ENCODE results near the gene ARHGAP44.

The ARHGAP44 gene

DNA sequence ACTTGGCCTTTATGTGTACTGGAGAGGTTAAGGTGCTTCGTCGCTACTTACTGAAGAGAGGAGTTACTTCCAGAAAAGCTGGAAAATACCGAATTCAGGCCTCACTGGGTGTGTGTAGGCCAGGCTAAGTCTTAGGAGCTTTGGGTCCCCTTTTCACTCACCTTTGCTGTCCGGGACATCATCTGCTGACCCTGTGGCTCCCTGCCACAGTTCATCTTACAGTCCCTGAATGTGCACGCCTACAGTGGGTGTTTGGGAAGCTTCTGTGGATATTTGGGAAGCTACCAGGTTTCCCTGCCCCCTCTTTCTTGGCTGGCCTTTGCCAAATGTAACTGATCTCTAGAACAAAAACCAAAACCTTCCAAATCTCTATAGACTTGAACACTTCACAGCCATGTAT, 177.1 kb downstream of the ARHGAP44 start:
- Histone ChIP-seq H3K27me3 (ENCODE audit: insufficient read depth, low read length, poor library complexity, severe bottlenecking) (no peaks in the 10 kb centered on the region), H2AFZ (ENCODE audit: low read length) (no peak overlapping the region), H3K79me2 (ENCODE audit: insufficient read depth, low read length) (no peaks in the 10 kb centered on the region), H3K4me1 (ENCODE audit: insufficient read depth, low read length, poor library complexity, severe bottlenecking) (no peaks in the 10 kb centered on the region), H4K20me1 (ENCODE audit: insufficient read depth, low read length, poor library complexity, severe bottlenecking) (no peaks in the 10 kb centered on the region), H3F3A (ENCODE audit: low read depth) (no peaks in the 10 kb centered on the region), H3K4me3 (ENCODE audit: low read length, poor library complexity, severe bottlenecking) (no peak overlapping the region), H3K36me3 (ENCODE audit: insufficient read depth, low read length) (no peaks in the 10 kb centered on the region), H3K9me3 (ENCODE audit: insufficient read depth, low read depth, low read length) (no peaks in the 10 kb centered on the region; the same call in 1 of the 2 replicates), H3K4me2 (ENCODE audit: low read depth, low read length, poor library complexity, severe bottlenecking) (no peak overlapping the region), H3K9ac (ENCODE audit: low read depth, low read length, poor library complexity, severe bottlenecking) (no peak overlapping the region), H3K9me2 (replicated peaks; ENCODE audit: low read depth, low read length) (no peaks in the 10 kb centered on the region)
- no peak for TF ChIP-seq EZH2phosphoT487 (IDR thresholded peaks at IDR 0.05; ENCODE audit: borderline replicate concordance)
- TF ChIP-seq, protein P1, sequence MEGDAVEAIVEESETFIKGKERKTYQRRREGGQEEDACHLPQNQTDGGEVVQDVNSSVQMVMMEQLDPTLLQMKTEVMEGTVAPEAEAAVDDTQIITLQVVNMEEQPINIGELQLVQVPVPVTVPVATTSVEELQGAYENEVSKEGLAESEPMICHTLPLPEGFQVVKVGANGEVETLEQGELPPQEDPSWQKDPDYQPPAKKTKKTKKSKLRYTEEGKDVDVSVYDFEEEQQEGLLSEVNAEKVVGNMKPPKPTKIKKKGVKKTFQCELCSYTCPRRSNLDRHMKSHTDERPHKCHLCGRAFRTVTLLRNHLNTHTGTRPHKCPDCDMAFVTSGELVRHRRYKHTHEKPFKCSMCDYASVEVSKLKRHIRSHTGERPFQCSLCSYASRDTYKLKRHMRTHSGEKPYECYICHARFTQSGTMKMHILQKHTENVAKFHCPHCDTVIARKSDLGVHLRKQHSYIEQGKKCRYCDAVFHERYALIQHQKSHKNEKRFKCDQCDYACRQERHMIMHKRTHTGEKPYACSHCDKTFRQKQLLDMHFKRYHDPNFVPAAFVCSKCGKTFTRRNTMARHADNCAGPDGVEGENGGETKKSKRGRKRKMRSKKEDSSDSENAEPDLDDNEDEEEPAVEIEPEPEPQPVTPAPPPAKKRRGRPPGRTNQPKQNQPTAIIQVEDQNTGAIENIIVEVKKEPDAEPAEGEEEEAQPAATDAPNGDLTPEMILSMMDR (conservative IDR thresholded peaks at IDR 0.05; ENCODE audit: low read length) = no peak

DNA sequence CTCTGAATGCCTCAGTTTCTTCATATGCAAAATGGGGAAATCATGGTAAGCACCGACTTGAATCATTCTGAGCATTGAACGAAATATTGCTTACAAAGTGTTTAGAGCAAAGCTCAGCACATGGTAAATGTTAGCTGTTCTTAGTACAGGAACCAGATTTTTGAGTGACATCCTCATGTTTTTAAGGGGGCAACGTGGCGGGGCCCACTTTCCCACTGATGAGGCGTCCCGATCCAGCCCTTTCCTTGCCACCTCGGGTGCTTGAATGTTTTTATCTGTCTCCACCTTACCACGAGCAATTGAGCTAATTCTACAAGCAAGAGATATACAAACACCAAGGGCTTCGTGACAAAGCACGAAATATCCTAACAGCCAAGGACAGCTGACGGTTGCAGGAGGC, 178.7 kb downstream of the ARHGAP44 start:
- Histone ChIP-seq H3K4me3 (ENCODE audit: low read length, poor library complexity, severe bottlenecking) (no peak overlapping the region), H3K4me2 (ENCODE audit: low read depth, low read length, poor library complexity, severe bottlenecking) (no peak overlapping the region)

DNA sequence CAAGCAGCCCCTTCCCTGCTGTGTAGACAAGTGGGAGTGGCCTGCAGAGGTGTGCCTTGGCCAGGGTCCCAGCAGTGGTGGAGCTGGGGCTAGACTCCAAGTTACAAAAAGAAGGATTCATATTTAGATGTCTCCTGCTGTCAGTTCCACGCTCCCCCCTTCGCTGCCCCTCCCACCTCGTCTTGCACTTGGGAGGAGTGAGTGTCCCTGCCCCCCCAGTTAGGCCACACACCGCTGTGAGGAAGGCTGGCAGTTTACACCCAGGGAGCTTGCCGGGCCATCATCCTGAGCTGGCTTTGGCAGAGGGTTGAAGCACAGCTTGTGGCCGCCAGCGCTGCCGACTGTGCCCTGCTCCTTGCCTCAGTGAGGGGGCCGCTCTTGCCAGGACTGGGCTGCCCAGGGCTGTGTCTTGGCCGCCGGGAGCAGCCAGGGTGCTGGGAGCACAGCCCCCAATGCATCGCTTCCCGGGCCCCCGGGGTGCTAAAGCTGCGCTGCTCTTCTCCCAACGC, 184.3 kb downstream of the ARHGAP44 start:
- no peaks in the 10 kb centered on the region for H3K4me1 ChIP-seq (ENCODE audit: insufficient read depth, low read length, poor library complexity, severe bottlenecking)
- H3K4me2 ChIP-seq (ENCODE audit: low read depth, low read length, poor library complexity, severe bottlenecking) = no peak overlapping the region
- H3K9ac ChIP-seq (ENCODE audit: low read depth, low read length, poor library complexity, severe bottlenecking) = no peak overlapping the region
- H3K4me3 ChIP-seq (ENCODE audit: low read length, poor library complexity, severe bottlenecking) = no peak overlapping the region
- no peaks in the 10 kb centered on the region for H3F3A ChIP-seq (ENCODE audit: low read depth)
- TF ChIP-seq EZH2phosphoT487 (IDR thresholded peaks at IDR 0.05; ENCODE audit: borderline replicate concordance) = no peak
- TF ChIP-seq, protein P1 (conservative IDR thresholded peaks at IDR 0.05; ENCODE audit: low read length) = no peak
- H2AFZ ChIP-seq (ENCODE audit: low read length) = no peak overlapping the region
- H3K36me3 ChIP-seq (ENCODE audit: insufficient read depth, low read length) = no peaks in the 10 kb centered on the region
- no peaks in the 10 kb centered on the region for H3K9me2 ChIP-seq (replicated peaks; ENCODE audit: low read depth, low read length)
- no peaks in the 10 kb centered on the region for H4K20me1 ChIP-seq (ENCODE audit: insufficient read depth, low read length, poor library complexity, severe bottlenecking)
- no peaks in the 10 kb centered on the region; the same call in 1 of the 2 replicates for H3K9me3 ChIP-seq (ENCODE audit: insufficient read depth, low read depth, low read length)
- H3K27me3 ChIP-seq (ENCODE audit: insufficient read depth, low read length, poor library complexity, severe bottlenecking) = no peaks in the 10 kb centered on the region
- H3K79me2 ChIP-seq (ENCODE audit: insufficient read depth, low read length) = no peaks in the 10 kb centered on the region

More for the DNA sequence above, 178.7 kb downstream of the ARHGAP44 start:
- H3K79me2 ChIP-seq (ENCODE audit: insufficient read depth, low read length) = no peaks in the 10 kb centered on the region
- no peaks in the 10 kb centered on the region for H3K27me3 ChIP-seq (ENCODE audit: insufficient read depth, low read length, poor library complexity, severe bottlenecking)
- no peaks in the 10 kb centered on the region for H3K36me3 ChIP-seq (ENCODE audit: insufficient read depth, low read length)
- H4K20me1 ChIP-seq (ENCODE audit: insufficient read depth, low read length, poor library complexity, severe bottlenecking) = no peaks in the 10 kb centered on the region
- no peak overlapping the region for H3K9ac ChIP-seq (ENCODE audit: low read depth, low read length, poor library complexity, severe bottlenecking)
- TF ChIP-seq, protein P1 (conservative IDR thresholded peaks at IDR 0.05; ENCODE audit: low read length) = no peak
- TF ChIP-seq EZH2phosphoT487 (IDR thresholded peaks at IDR 0.05; ENCODE audit: borderline replicate concordance) = no peak
- H3K9me3 ChIP-seq (ENCODE audit: insufficient read depth, low read depth, low read length) = no peaks in the 10 kb centered on the region; the same call in 1 of the 2 replicates
- no peak overlapping the region for H2AFZ ChIP-seq (ENCODE audit: low read length)
- no peaks in the 10 kb centered on the region for H3K9me2 ChIP-seq (replicated peaks; ENCODE audit: low read depth, low read length)
- no peaks in the 10 kb centered on the region for H3K4me1 ChIP-seq (ENCODE audit: insufficient read depth, low read length, poor library complexity, severe bottlenecking)
- H3F3A ChIP-seq (ENCODE audit: low read depth) = no peaks in the 10 kb centered on the region
